Breast epithelium (tissue), 3 donors: ENCODE data around the gene WWC2.

Source experiments
- POLR2A ChIP-seq: fragments of 450-650 bp; IDR thresholded peaks from one replicate; pipeline ENCODE4 v1.6.1; 2016; ENCODE audit warnings: antibody characterized with exemption, mild to moderate bottlenecking, moderate library complexity
- TF ChIP-seq, protein P1 (sequence below), 3 donors: fragments of 450-650 bp; IDR thresholded peaks; one replicate each; pipeline ENCODE4 v1.5.1; 2016 to 2017; ENCODE audit warnings: antibody characterized with exemption in 3 of 3, mild to moderate bottlenecking in 3 of 3, moderate library complexity in 3 of 3

DNA sequence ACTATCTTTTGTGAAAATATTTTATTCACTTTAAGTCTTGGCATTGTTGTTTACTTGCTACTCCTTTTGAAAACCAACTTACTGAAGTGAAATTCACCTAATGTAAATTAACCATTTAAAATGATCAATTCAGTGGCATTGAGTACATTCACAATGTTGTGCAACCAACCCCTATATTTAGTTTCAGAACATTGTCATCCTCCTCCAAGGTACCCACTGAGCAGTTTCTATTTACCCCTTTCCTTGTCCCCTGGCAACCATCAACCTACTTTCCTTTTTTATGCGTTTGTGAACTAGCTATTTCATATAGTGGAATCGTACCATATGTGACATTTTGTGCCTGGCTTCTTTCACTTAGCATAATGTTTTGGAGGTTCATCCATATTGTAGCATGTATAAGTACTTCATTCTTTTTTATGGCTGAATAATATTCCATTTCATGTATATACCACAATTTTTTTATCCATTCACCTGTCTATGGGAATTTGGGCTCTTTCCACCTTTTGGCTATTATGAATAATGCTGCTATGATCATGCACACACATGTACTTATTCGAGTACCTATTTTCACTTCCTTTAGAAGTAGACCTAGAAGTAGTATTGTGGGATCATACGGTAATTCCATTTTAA lies 85.0 kb downstream of the WWC2 start:
- TF ChIP-seq, protein P1, sequence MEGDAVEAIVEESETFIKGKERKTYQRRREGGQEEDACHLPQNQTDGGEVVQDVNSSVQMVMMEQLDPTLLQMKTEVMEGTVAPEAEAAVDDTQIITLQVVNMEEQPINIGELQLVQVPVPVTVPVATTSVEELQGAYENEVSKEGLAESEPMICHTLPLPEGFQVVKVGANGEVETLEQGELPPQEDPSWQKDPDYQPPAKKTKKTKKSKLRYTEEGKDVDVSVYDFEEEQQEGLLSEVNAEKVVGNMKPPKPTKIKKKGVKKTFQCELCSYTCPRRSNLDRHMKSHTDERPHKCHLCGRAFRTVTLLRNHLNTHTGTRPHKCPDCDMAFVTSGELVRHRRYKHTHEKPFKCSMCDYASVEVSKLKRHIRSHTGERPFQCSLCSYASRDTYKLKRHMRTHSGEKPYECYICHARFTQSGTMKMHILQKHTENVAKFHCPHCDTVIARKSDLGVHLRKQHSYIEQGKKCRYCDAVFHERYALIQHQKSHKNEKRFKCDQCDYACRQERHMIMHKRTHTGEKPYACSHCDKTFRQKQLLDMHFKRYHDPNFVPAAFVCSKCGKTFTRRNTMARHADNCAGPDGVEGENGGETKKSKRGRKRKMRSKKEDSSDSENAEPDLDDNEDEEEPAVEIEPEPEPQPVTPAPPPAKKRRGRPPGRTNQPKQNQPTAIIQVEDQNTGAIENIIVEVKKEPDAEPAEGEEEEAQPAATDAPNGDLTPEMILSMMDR (IDR thresholded peaks at IDR 0.05) = no peak
- no peak for TF ChIP-seq POLR2A
